ENCODE data around the gene SP5.
"Not testable (repeated sequence)": the region's sequence is repeated elsewhere in the genome, so short reads cannot be mapped to it uniquely, and the experiment has no call there.

The SP5 gene

DNA sequence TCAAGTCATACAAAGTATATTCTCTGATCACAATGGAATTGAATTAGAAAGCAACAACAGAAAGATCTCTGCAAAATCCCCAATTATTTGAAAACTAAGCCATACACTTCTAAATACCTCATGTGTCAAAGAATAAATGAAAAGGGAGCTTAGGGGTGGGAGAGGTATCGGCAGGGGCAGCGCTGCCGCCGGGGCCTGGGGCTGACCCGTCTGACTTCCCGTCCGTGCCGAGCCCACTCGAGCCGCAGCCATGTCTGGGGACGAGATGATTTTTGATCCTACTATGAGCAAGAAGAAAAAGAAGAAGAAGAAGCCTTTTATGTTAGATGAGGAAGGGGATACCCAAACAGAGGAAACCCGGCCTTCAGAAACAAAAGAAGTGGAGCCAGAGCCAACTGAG is 36.4 kb downstream of the SP5 start:
- H3K9me3 ChIP-seq (ENCODE audit: control insufficient read depth in 1 of 2, low read length in 2 of 2); H3K9ac ChIP-seq (ENCODE audit: low read depth in 1 of 2, low read length in 2 of 2); H3K27ac ChIP-seq (ENCODE audit: low read depth, low read length); H3K36me3 ChIP-seq (ENCODE audit: control insufficient read depth in 1 of 2, insufficient read depth in 2 of 2, low read length in 2 of 2); H3K4me3 ChIP-seq (ENCODE audit: low read depth in 1 of 2, low read length in 2 of 2); H3K4me1 ChIP-seq (ENCODE audit: control insufficient read depth in 1 of 2, insufficient read depth in 2 of 2, low read length in 2 of 2); H3K27me3 ChIP-seq (ENCODE audit: control insufficient read depth in 1 of 2, insufficient read depth in 2 of 2, low read length in 2 of 2): not testable (repeated sequence)

GRCh38 chr2:170761572-170761971 is 46.4 kb downstream of the SP5 start:
- Histone ChIP-seq H3K4me1 (ENCODE audit: control insufficient read depth in 1 of 2, insufficient read depth in 2 of 2, low read length in 2 of 2) (peaks cover 0 to 14% of the 10 kb centered on the region in 2 donors), H3K9me3 (ENCODE audit: control insufficient read depth in 1 of 2, low read length in 2 of 2) (no peaks in the 10 kb centered on the region), H3K27ac (ENCODE audit: low read depth, low read length) (no peak overlapping the region), H3K4me3 (ENCODE audit: low read depth in 1 of 2, low read length in 2 of 2) (no peak overlapping the region), H3K36me3 (ENCODE audit: control insufficient read depth in 1 of 2, insufficient read depth in 2 of 2, low read length in 2 of 2) (no peaks in the 10 kb centered on the region), H3K9ac (ENCODE audit: low read depth in 1 of 2, low read length in 2 of 2) (no peak overlapping the region), H3K27me3 (ENCODE audit: control insufficient read depth in 1 of 2, insufficient read depth in 2 of 2, low read length in 2 of 2) (no peaks in the 10 kb centered on the region)

- Histone ChIP-seq H3K9me3 (ENCODE audit: control insufficient read depth in 1 of 2, low read length in 2 of 2) (no peaks in the 10 kb centered on the region), H3K9ac (ENCODE audit: low read depth in 1 of 2, low read length in 2 of 2) (no peak overlapping the region), H3K27ac (ENCODE audit: low read depth, low read length) (no peak overlapping the region), H3K36me3 (ENCODE audit: control insufficient read depth in 1 of 2, insufficient read depth in 2 of 2, low read length in 2 of 2) (no peaks in the 10 kb centered on the region), H3K4me3 (ENCODE audit: low read depth in 1 of 2, low read length in 2 of 2) (no peak overlapping the region), H3K4me1 (ENCODE audit: control insufficient read depth in 1 of 2, insufficient read depth in 2 of 2, low read length in 2 of 2) (peaks cover 0 to 14% of the 10 kb centered on the region in 2 donors), H3K27me3 (ENCODE audit: control insufficient read depth in 1 of 2, insufficient read depth in 2 of 2, low read length in 2 of 2) (no peaks in the 10 kb centered on the region)
Measured at GRCh38 chr2:170762760-170763159, 47.6 kb downstream of the SP5 start.

GRCh38 chr2:170763232-170763631 is 48.1 kb downstream of the SP5 start:
- H3K4me1 ChIP-seq (ENCODE audit: control insufficient read depth in 1 of 2, insufficient read depth in 2 of 2, low read length in 2 of 2): peaks cover 0 to 14% of the 10 kb centered on the region in 2 donors
- no peaks in the 10 kb centered on the region for H3K36me3 ChIP-seq (ENCODE audit: control insufficient read depth in 1 of 2, insufficient read depth in 2 of 2, low read length in 2 of 2)
- H3K4me3 ChIP-seq (ENCODE audit: low read depth in 1 of 2, low read length in 2 of 2): no peak overlapping the region
- H3K27me3 ChIP-seq (ENCODE audit: control insufficient read depth in 1 of 2, insufficient read depth in 2 of 2, low read length in 2 of 2): no peaks in the 10 kb centered on the region
- no peaks in the 10 kb centered on the region for H3K9me3 ChIP-seq (ENCODE audit: control insufficient read depth in 1 of 2, low read length in 2 of 2)
- H3K27ac ChIP-seq (ENCODE audit: low read depth, low read length): no peak overlapping the region
- H3K9ac ChIP-seq (ENCODE audit: low read depth in 1 of 2, low read length in 2 of 2): no peak overlapping the region

GRCh38 chr2:170764880-170765261 is 49.7 kb downstream of the SP5 start:
- Histone ChIP-seq H3K27ac (ENCODE audit: low read depth, low read length) (no peak overlapping the region), H3K4me3 (ENCODE audit: low read depth in 1 of 2, low read length in 2 of 2) (no peak overlapping the region), H3K9ac (ENCODE audit: low read depth in 1 of 2, low read length in 2 of 2) (no peak overlapping the region), H3K4me1 (ENCODE audit: control insufficient read depth in 1 of 2, insufficient read depth in 2 of 2, low read length in 2 of 2) (peaks cover under 1 to 15% of the 10 kb centered on the region in 2 donors), H3K27me3 (ENCODE audit: control insufficient read depth in 1 of 2, insufficient read depth in 2 of 2, low read length in 2 of 2) (no peaks in the 10 kb centered on the region), H3K36me3 (ENCODE audit: control insufficient read depth in 1 of 2, insufficient read depth in 2 of 2, low read length in 2 of 2) (no peaks in the 10 kb centered on the region), H3K9me3 (ENCODE audit: control insufficient read depth in 1 of 2, low read length in 2 of 2) (no peaks in the 10 kb centered on the region)

- H3K4me1 ChIP-seq (ENCODE audit: control insufficient read depth in 1 of 2, insufficient read depth in 2 of 2, low read length in 2 of 2): peaks cover 9 to 23% of the 10 kb centered on the region in 2 donors
- H3K9ac ChIP-seq (ENCODE audit: low read depth in 1 of 2, low read length in 2 of 2): no peak overlapping the region
- no peak overlapping the region for H3K27ac ChIP-seq (ENCODE audit: low read depth, low read length)
- H3K9me3 ChIP-seq (ENCODE audit: control insufficient read depth in 1 of 2, low read length in 2 of 2): no peaks in the 10 kb centered on the region
- H3K4me3 ChIP-seq (ENCODE audit: low read depth in 1 of 2, low read length in 2 of 2): no peak overlapping the region
- no peaks in the 10 kb centered on the region for H3K36me3 ChIP-seq (ENCODE audit: control insufficient read depth in 1 of 2, insufficient read depth in 2 of 2, low read length in 2 of 2)
- no peaks in the 10 kb centered on the region for H3K27me3 ChIP-seq (ENCODE audit: control insufficient read depth in 1 of 2, insufficient read depth in 2 of 2, low read length in 2 of 2)
Measured at GRCh38 chr2:170766693-170767092, 51.6 kb downstream of the SP5 start.

All from duodenal mucosa (tissue), 2 donors.